Heart left ventricle (tissue), 16 donors: Measurements from ENCODE around the gene IL4R. TPM values are rescaled to one million over a fixed set of nuclear protein-coding genes. Genes with fewer than 3 reads are reported as not detected.

ENCODE experiments used
- ATAC-seq, 4 donors: fragments of 200-7000 bp; cut with Tn5 transposase; one replicate each; pipeline ENCODE4 v1.9.1; 2020 to 2022; ENCODE audit warnings: moderate library complexity in 4 of 4, mild to moderate bottlenecking in 3 of 4, moderate number of reproducible peaks in 1 of 4
- DNase-seq, 5 donors: peaks; one replicate each; pipeline ENCODE4 v3.0.0-alpha.2; 2020
- H3K27ac ChIP-seq, 12 donors: fragments of 200-600 bp; sonication (generic) in 4 of 12; one replicate each; pipeline versions ENCODE4 v1.5.0 to v1.8.0; 2016 to 2022; ENCODE audit warnings: mild to moderate bottlenecking in 2 of 12
- H3K27me3 ChIP-seq, 9 donors: fragments of 200-600 bp; sonication (generic) in 2 of 9; one replicate each; pipeline versions ENCODE4 v1.5.1 to v1.8.0; 2016 to 2022; ENCODE audit warnings: mild to moderate bottlenecking in 3 of 9
- H3K36me3 ChIP-seq, 9 donors: fragments of 200-600 bp; sonication (generic) in 2 of 9; one replicate each; pipeline versions ENCODE4 v1.5.0 to v1.8.0; 2018 to 2022; ENCODE audit warnings: mild to moderate bottlenecking in 2 of 9
- H3K4me1 ChIP-seq, 12 donors: fragments of 200-600 bp; sonication (generic) in 4 of 12; one replicate each; pipeline versions ENCODE4 v1.5.0 to v1.8.0; 2016 to 2022; ENCODE audit warnings: mild to moderate bottlenecking in 3 of 12
- H3K4me3 ChIP-seq, 12 donors: fragments of 200-600 bp; sonication (generic) in 4 of 12; one replicate each; pipeline versions ENCODE4 v1.5.0 to v1.8.0; 2017 to 2022; ENCODE audit warnings: mild to moderate bottlenecking in 9 of 12, moderate library complexity in 4 of 12
- H3K9me3 ChIP-seq, 12 donors: fragments of 200-600 bp; sonication (generic) in 4 of 12; one replicate each; pipeline versions ENCODE4 v1.5.0 to v1.8.0; 2016 to 2022; ENCODE audit warnings: mild to moderate bottlenecking in 1 of 12
- POLR2A ChIP-seq, 2 donors: fragments of 450-650 bp; IDR thresholded peaks; one replicate each; pipeline ENCODE4 v1.6.1; 2017; ENCODE audit warnings: antibody characterized with exemption in 2 of 2, mild to moderate bottlenecking in 2 of 2, moderate library complexity in 2 of 2
- whole genome bisulfite sequencing, 4 donors: extraction: QIAGEN DNeasy Blood & Tissue Kit in 2 of 4; methylation state at CpG; one replicate each; pipeline versions ENCODE4 v1.1.5 to v1.1.7; 2013 to 2018; 5-methylcytosine and 5-hydroxymethylcytosine counted together
- intact Hi-C, 10 donors: fragments of 100-400 bp; cut with DNase I; formaldehyde crosslinking; loops; one replicate each; pipeline versions ENCODE4 v1.11.1 to v1.14.2; 2022
- polyA plus RNA-seq, 2 donors: library from polyadenylated mRNA; stranded (reverse); fragments of 200-250 nt; gene quantifications; one replicate each; pipeline ENCODE4 v1.2.3, GENCODE V29; 2013
- total RNA-seq, 9 donors: library from RNA; depleted of rRNA in 2 of 9; stranded (reverse); fragments of >200 nt in 2 of 9; fragmentation: NEBNext Ultra II Directional in 3 of 9; extraction: Animal tissue kit (Norgen Biotek cat#: 25700) in 3 of 9; gene quantifications; one replicate each; pipeline versions ENCODE4 v1.1.0 to v1.2.4, GENCODE V29; 2016 to 2023
- TF ChIP-seq, protein P1 (sequence below), 12 donors: fragments of 200-600 bp; sonication (generic) in 4 of 12; IDR thresholded peaks; one replicate each; pipeline versions ENCODE4 v1.5.0 to v1.8.0; 2018 to 2022; ENCODE audit warnings: antibody characterized with exemption in 12 of 12, mild to moderate bottlenecking in 5 of 12
- donor health status: ischemic (EF 13 %, LVEDD 7.1; RV severe dilation, severe dysfunction).
- donor health status: healthy with polysubstance abuse.
- donor health status: DM: no; HTN: yes; CAD: no.
- donor health status: DM: no; HTN: no; CAD: no.
- donor health status: ischemic (EF 25% LVEDD 6.9; RV normal size, moderate dysfunction).
- donor health status: ischemic (EF 25% LVEDD 5.7; RV mildly dilated, moderate dysfunction).
- donor health status: healthy.
- donor health status: DM: yes; HTN: yes; CAD: no.
- donor health status: ischemic (EF 35%, LVEDD 5.7; RV mildly dilated, moderate dysfunction).
- donor health status: nonischemic (EF 11% LVEDD 7.7; RV severe dilation, severe dysfunction).
- donor health status: DM: yes; HTN: yes; CAD: no.
- donor health status: PGD.
- donor health status: ischemic (EF 29% LVEDD 5.4; RV normal size, mild dysfunction).
- donor health status: nonischemic (EF 23%, LVEDD 6.1; RV moderate dilation, normal function).

The IL4R gene
- total and polyA plus RNA-seq, 11 donors = 5.8 to 47.4 (median 8.2) TPM

- no peak for TF ChIP-seq POLR2A (IDR thresholded peaks at IDR 0.05)
- TF ChIP-seq, protein P1, sequence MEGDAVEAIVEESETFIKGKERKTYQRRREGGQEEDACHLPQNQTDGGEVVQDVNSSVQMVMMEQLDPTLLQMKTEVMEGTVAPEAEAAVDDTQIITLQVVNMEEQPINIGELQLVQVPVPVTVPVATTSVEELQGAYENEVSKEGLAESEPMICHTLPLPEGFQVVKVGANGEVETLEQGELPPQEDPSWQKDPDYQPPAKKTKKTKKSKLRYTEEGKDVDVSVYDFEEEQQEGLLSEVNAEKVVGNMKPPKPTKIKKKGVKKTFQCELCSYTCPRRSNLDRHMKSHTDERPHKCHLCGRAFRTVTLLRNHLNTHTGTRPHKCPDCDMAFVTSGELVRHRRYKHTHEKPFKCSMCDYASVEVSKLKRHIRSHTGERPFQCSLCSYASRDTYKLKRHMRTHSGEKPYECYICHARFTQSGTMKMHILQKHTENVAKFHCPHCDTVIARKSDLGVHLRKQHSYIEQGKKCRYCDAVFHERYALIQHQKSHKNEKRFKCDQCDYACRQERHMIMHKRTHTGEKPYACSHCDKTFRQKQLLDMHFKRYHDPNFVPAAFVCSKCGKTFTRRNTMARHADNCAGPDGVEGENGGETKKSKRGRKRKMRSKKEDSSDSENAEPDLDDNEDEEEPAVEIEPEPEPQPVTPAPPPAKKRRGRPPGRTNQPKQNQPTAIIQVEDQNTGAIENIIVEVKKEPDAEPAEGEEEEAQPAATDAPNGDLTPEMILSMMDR (IDR thresholded peaks at IDR 0.05) = no peak
- WGBS, 4 donors = 61 to 66% (median 65%) methylated on average over 5 of the region's 5 CpGs
- ATAC-seq (no peak), DNase-seq (no peak)
- Histone ChIP-seq H3K27me3 (no peaks in the 10 kb centered on the region), H3K4me1 (peaks cover 0 to 2% (median 0%) of the 10 kb centered on the region in 12 donors), H3K36me3 (no peaks in the 10 kb centered on the region), H3K27ac (no peak overlapping the region), H3K4me3 (no peak overlapping the region), H3K9me3 (no peaks in the 10 kb centered on the region)
- intact Hi-C loops = no loop called here
These were observed 20.4 kb upstream of the IL4R start for GRCh38 chr16:27293343-27293742.

DNA sequence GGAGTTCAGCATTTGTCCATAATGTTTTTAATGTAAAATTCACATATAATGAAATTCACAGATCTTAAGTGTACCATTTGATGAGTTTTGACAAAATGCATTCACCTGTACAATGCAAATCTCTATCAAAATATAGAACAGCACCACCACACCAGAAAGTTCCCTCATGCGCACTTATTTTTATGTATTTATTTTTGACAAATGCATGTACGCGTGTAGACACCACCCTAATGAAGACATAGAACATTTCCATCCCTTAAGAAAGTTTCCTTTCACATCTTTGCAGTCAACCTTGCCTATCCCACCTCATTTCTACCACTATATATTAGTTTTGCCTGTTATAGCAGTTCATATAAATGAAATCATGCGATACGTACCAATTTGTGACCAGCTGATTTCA lies 15.6 kb upstream of the IL4R start:
- TF ChIP-seq, protein P1 (IDR thresholded peaks at IDR 0.05) = no peak
- TF ChIP-seq POLR2A (IDR thresholded peaks at IDR 0.05) = no peak
- WGBS, 4 donors = 95 to 98% (median 96%) methylated on average over 5 of the region's 5 CpGs
- H3K9me3 ChIP-seq = no peaks in the 10 kb centered on the region
- no peaks in the 10 kb centered on the region for H3K36me3 ChIP-seq
- no peaks in the 10 kb centered on the region for H3K4me1 ChIP-seq
- no peak for ATAC-seq
- DNase-seq = no peak
- H3K27ac ChIP-seq = no peak overlapping the region
- no peak overlapping the region for H3K4me3 ChIP-seq
- no peaks in the 10 kb centered on the region for H3K27me3 ChIP-seq
- intact Hi-C loops = no loop called here

DNA sequence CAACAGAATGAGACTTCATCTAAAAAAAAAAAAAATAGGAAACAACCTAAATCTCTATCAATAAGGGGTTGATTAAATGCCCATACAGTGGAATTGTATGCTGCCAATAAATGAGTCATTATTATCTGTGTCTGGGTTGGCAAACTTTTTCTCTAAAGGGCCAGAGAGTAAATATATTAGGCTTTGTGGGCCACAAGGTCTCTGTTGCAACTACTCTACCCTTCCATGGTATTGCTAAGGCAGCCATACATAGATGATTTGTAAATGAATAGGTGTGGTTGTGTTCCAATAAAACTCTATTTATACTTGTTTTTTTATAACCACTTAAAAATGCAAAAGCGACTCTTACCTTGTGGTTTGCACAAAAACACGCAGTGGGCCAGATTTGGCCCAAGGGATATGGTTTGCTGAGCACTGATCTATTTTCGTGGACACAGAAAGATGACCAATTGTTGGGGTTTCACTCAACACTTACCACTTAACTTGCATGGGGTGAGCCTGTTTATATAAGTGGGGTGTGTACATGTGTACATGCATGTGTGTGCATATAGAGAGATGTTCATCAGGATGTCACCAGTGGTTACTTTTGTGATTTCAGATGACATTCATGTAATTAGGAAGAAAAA lies 12.4 kb upstream of the IL4R start:
- 93 to 95% (median 93%) methylated on average over 3 of the region's 3 CpGs for WGBS, 4 donors
- H3K4me3 ChIP-seq = no peak overlapping the region
- no peak for TF ChIP-seq POLR2A (IDR thresholded peaks at IDR 0.05)
- TF ChIP-seq, protein P1 (IDR thresholded peaks at IDR 0.05) = no peak
- H3K9me3 ChIP-seq = no peaks in the 10 kb centered on the region
- H3K27me3 ChIP-seq = no peaks in the 10 kb centered on the region
- DNase-seq (no peak), ATAC-seq (no peak)
- no peak overlapping the region for H3K27ac ChIP-seq
- no peaks in the 10 kb centered on the region for H3K36me3 ChIP-seq
- intact Hi-C loops = no loop called here
- H3K4me1 ChIP-seq = peaks cover 0 to 17% (median 0%) of the 10 kb centered on the region in 12 donors

DNA sequence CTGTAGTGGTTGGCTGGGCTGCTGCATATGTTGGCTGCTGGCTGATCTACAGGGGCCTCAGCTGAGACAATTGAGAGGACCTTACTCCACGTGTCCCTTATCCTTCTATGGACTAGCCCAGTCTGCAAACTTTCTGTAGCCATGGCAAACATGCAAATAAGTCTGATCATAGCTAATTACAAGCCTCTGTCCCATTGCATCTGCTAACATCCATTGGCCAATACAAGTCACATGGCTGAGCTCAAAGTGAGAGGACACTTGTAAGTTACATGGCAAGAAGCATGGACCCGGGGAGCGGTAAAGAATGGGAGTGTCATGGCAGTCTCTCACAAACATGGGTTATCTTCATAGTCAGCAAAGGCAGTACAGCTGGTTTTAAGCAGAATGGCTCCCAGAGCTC lies 11.6 kb upstream of the IL4R start:
- no peak for ATAC-seq
- 83 to 94% (median 88%) methylated on average over 3 of the region's 3 CpGs for WGBS, 4 donors
- DNase-seq = no peak

More for the DNA sequence above, 11.6 kb upstream of the IL4R start:
- H3K9me3 ChIP-seq = no peaks in the 10 kb centered on the region
- no peak overlapping the region for H3K4me3 ChIP-seq
- H3K27me3 ChIP-seq = no peaks in the 10 kb centered on the region
- H3K27ac ChIP-seq = no peak overlapping the region
- H3K36me3 ChIP-seq = no peaks in the 10 kb centered on the region
- no peak for TF ChIP-seq POLR2A (IDR thresholded peaks at IDR 0.05)
- TF ChIP-seq, protein P1 (IDR thresholded peaks at IDR 0.05) = no peak
- H3K4me1 ChIP-seq = peaks cover 0 to 17% (median 0%) of the 10 kb centered on the region in 12 donors
- intact Hi-C loops = no loop called here
